Activated T-helper 2 cell treated with anti-CD3 and anti-CD28 coated beads, Interferon-gamma antibody, Interleukin-2, Interleukin-4, amounts not matched to agents 10 μg/mL and 5 μg/mL and 100 μg/mL, durations not matched to agents 14 hours and 24 hours and 36 hours (primary cell): ENCODE measurements around the gene CORIN. TPM values are rescaled to one million over a fixed set of nuclear protein-coding genes. Genes with fewer than 3 reads are reported as not detected.
"Not testable (repeated sequence)": the region's sequence is repeated elsewhere in the genome, so short reads cannot be mapped to it uniquely, and the experiment has no call there.

Source experiments
- DNase-seq: peaks from one replicate; pipeline ENCODE4 v3.0.0; 2021; ENCODE audit warnings: low spot score
- H3K27ac Mint-ChIP-seq: one replicate; pipeline ENCODE4 v1.8.0; 2021; ENCODE audit warnings: mixed read lengths
- H3K27me3 Mint-ChIP-seq: one replicate; pipeline ENCODE4 v1.8.0; 2021; ENCODE audit warnings: low read depth, mixed read lengths
- H3K36me3 Mint-ChIP-seq: one replicate; pipeline ENCODE4 v1.8.0; 2021; ENCODE audit warnings: low read depth, mixed read lengths
- H3K4me1 Mint-ChIP-seq: one replicate; pipeline ENCODE4 v1.8.0; 2021; ENCODE audit warnings: low read depth, mixed read lengths
- H3K4me3 Mint-ChIP-seq: one replicate; pipeline ENCODE4 v1.8.0; 2021; ENCODE audit warnings: low read depth, mild to moderate bottlenecking, moderate library complexity, mixed read lengths
- H3K9me3 Mint-ChIP-seq: one replicate; pipeline ENCODE4 v1.8.0; 2021; ENCODE audit warnings: mixed read lengths
- intact Hi-C: fragments of 100-400 bp; cut with micrococcal nuclease; formaldehyde crosslinking; loops from one replicate; pipeline ENCODE4 v1.15.1; 2023
- total RNA-seq: library from RNA; stranded (reverse); gene quantifications from 2 replicates; pipeline ENCODE4 v1.2.3, GENCODE V29; 2022

The CORIN gene
- total RNA-seq, 1 donor from 2014 or later: 0.30 TPM

DNA sequence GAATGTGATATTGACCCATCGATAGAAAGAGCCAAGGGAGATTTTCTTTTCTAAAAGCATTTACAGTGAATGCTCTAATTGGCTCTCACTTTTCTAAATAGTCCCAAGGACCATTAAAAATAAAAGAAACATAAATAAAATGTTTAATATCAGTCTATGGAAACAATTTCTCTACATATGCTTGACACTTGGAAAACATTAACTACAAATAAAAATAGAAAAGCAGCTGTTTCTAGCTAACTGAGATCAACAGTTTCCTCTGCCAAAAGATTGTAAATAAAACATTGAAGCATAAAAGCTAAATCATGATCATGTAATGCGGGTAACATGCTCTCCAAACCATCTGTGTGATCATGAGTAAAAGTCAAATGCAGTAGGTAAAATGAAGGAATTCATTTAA, 49.7 kb downstream of the CORIN start:
- H3K4me3 Mint-ChIP-seq: no peak overlapping the region
- no peak for DNase-seq
- intact Hi-C loops: no loop called here
- H3K27me3 Mint-ChIP-seq: peaks cover 2% of the 10 kb centered on the region
- H3K9me3 Mint-ChIP-seq: no peaks in the 10 kb centered on the region
- no peaks in the 10 kb centered on the region for H3K36me3 Mint-ChIP-seq
- H3K27ac Mint-ChIP-seq: no peak overlapping the region
- H3K4me1 Mint-ChIP-seq: no peaks in the 10 kb centered on the region

DNA sequence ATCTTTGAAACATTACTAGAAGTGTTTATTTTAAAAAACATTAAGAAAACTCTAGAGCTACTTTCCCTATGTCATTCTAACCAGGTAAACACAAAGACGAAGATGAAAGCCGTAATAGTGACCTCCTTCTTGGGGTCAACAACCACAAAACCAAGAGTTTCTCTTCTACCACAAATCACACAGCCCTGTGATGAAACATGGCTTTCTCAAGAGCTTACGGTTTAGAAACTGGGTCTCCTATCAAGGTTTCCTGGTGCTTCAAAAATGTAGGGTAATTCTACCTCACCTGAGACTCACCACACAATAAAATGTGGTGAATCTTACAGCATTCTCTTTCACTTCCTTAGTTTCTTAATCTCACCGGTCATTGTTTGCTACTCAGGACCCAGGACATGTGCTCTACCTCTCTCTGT, 50.9 kb downstream of the CORIN start:
- no peak for DNase-seq
- intact Hi-C loops: no loop called here
- H3K27ac Mint-ChIP-seq: no peak overlapping the region
- peaks cover 2% of the 10 kb centered on the region for H3K27me3 Mint-ChIP-seq
- no peaks in the 10 kb centered on the region for H3K4me1 Mint-ChIP-seq
- no peaks in the 10 kb centered on the region for H3K36me3 Mint-ChIP-seq
- H3K9me3 Mint-ChIP-seq: no peaks in the 10 kb centered on the region
- H3K4me3 Mint-ChIP-seq: no peak overlapping the region

GRCh38 chr4:47785153-47785552, 52.7 kb downstream of the CORIN start:
- Mint-ChIP-seq H3K4me3 (no peak overlapping the region), H3K27me3 (peaks cover 2% of the 10 kb centered on the region), H3K36me3 (no peaks in the 10 kb centered on the region), H3K27ac (no peak overlapping the region), H3K4me1 (no peaks in the 10 kb centered on the region), H3K9me3 (no peaks in the 10 kb centered on the region)
- intact Hi-C loops: no loop called here
- DNase-seq: no peak

- Mint-ChIP-seq H3K27me3 (peaks cover 2% of the 10 kb centered on the region), H3K4me1 (no peaks in the 10 kb centered on the region), H3K27ac (no peak overlapping the region), H3K4me3 (no peak overlapping the region), H3K9me3 (no peaks in the 10 kb centered on the region), H3K36me3 (no peaks in the 10 kb centered on the region)
- no peak for DNase-seq
- intact Hi-C loops: no loop called here
Observed at GRCh38 chr4:47784222-47784621, 53.6 kb downstream of the CORIN start.

- no peak overlapping the region for H3K4me3 Mint-ChIP-seq
- DNase-seq: no peak
- no peaks in the 10 kb centered on the region for H3K27me3 Mint-ChIP-seq
- no peaks in the 10 kb centered on the region for H3K4me1 Mint-ChIP-seq
- no peaks in the 10 kb centered on the region for H3K9me3 Mint-ChIP-seq
- intact Hi-C loops: no loop called here
- no peak overlapping the region for H3K27ac Mint-ChIP-seq
- no peaks in the 10 kb centered on the region for H3K36me3 Mint-ChIP-seq
Observed at GRCh38 chr4:47776353-47776752, 61.5 kb downstream of the CORIN start.

GRCh38 chr4:47774079-47774478, 63.8 kb downstream of the CORIN start:
- no peaks in the 10 kb centered on the region for H3K27me3 Mint-ChIP-seq
- intact Hi-C loops: no loop called here
- no peaks in the 10 kb centered on the region for H3K9me3 Mint-ChIP-seq
- no peak overlapping the region for H3K27ac Mint-ChIP-seq
- DNase-seq: no peak
- no peaks in the 10 kb centered on the region for H3K4me1 Mint-ChIP-seq
- H3K4me3 Mint-ChIP-seq: no peak overlapping the region
- H3K36me3 Mint-ChIP-seq: no peaks in the 10 kb centered on the region

DNA sequence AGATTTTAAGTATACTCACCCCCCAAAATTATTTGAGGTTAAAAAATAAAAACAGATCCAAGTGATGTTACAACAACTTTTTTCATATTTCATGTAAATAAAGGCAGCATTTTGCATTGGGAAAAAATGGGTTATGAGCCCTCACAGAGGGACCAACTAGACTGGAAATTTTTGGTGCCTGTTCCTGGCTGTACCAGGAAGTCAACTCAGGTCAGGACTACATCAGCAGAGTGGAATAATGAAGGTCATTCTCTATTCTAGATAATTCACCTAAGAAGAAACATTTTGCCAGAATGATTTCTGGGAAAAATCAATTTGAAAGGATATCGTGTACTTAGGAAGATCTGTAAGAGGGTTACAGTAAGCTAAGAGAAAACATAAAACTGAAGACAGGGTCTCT, 66.8 kb downstream of the CORIN start:
- Mint-ChIP-seq H3K27ac (no peak overlapping the region), H3K9me3 (no peaks in the 10 kb centered on the region), H3K4me3 (no peak overlapping the region), H3K36me3 (no peaks in the 10 kb centered on the region), H3K27me3 (no peaks in the 10 kb centered on the region), H3K4me1 (no peaks in the 10 kb centered on the region)
- intact Hi-C loops: no loop called here
- DNase-seq: no peak

GRCh38 chr4:47767956-47768355, 69.9 kb downstream of the CORIN start:
- H3K4me1 Mint-ChIP-seq, H3K9me3 Mint-ChIP-seq, H3K4me3 Mint-ChIP-seq, DNase-seq, H3K27me3 Mint-ChIP-seq, H3K36me3 Mint-ChIP-seq, H3K27ac Mint-ChIP-seq, intact Hi-C loops: not testable (repeated sequence)

GRCh38 chr4:47763279-47763678, 74.6 kb downstream of the CORIN start:
- H3K27me3 Mint-ChIP-seq: no peaks in the 10 kb centered on the region
- no peaks in the 10 kb centered on the region for H3K4me1 Mint-ChIP-seq
- H3K4me3 Mint-ChIP-seq: no peak overlapping the region
- no peak overlapping the region for H3K27ac Mint-ChIP-seq
- peaks cover 3% of the 10 kb centered on the region for H3K9me3 Mint-ChIP-seq
- no peak for DNase-seq
- H3K36me3 Mint-ChIP-seq: no peaks in the 10 kb centered on the region
- intact Hi-C loops: no loop called here

GRCh38 chr4:47762376-47763266, 75.2 kb downstream of the CORIN start:
- no peak overlapping the region for H3K4me3 Mint-ChIP-seq
- DNase-seq: no peak
- H3K27me3 Mint-ChIP-seq: no peaks in the 10 kb centered on the region
- no peaks in the 10 kb centered on the region for H3K36me3 Mint-ChIP-seq
- no peaks in the 10 kb centered on the region for H3K4me1 Mint-ChIP-seq
- peaks cover 3% of the 10 kb centered on the region for H3K9me3 Mint-ChIP-seq
- intact Hi-C loops: no loop called here
- no peak overlapping the region for H3K27ac Mint-ChIP-seq

DNA sequence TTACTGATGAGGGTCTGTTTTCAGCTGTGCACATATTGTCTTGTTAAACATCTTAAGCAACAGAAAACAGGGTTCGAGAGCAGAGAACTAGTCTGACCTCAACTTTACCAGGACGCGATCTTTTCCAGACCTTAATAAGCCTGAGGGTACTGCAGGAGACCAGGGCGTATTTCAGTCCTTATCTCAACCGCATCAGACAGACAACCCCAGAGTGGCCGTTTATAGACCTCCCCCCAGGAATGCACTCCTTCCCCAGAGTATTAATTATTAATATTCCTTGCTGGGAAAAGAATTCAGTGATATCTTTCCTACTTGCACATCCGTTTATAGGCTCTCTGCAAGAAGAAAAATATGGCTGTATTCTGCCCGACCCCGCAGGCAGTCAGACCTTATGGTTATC, 84.6 kb downstream of the CORIN start:
- H3K4me3 Mint-ChIP-seq, H3K4me1 Mint-ChIP-seq, H3K9me3 Mint-ChIP-seq, H3K36me3 Mint-ChIP-seq, H3K27me3 Mint-ChIP-seq, DNase-seq, H3K27ac Mint-ChIP-seq, intact Hi-C loops: not testable (repeated sequence)

DNA sequence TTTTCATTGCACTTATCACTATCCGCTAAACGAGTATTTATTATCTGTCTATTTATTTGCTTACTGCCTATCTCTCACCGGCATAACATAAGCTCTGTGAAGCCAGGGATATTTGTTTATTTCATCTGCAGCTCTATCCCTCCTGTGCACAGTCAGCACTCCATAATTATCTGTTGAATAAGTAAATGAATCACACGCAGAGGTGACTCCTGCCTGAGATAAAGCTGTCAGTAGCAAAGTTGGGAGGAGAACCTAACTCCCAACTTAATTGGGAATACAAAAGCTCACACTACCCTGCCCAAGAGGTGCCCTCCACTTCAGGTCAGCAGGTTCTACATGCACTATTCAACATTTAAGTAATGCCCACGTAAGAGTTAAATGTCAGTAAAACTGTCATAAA, 85.7 kb downstream of the CORIN start:
- no peak for DNase-seq
- Mint-ChIP-seq H3K9me3 (no peaks in the 10 kb centered on the region), H3K27ac (no peak overlapping the region), H3K27me3 (peaks cover 3% of the 10 kb centered on the region), H3K36me3 (no peaks in the 10 kb centered on the region), H3K4me3 (no peak overlapping the region), H3K4me1 (no peaks in the 10 kb centered on the region)
- intact Hi-C loops: no loop called here

DNA sequence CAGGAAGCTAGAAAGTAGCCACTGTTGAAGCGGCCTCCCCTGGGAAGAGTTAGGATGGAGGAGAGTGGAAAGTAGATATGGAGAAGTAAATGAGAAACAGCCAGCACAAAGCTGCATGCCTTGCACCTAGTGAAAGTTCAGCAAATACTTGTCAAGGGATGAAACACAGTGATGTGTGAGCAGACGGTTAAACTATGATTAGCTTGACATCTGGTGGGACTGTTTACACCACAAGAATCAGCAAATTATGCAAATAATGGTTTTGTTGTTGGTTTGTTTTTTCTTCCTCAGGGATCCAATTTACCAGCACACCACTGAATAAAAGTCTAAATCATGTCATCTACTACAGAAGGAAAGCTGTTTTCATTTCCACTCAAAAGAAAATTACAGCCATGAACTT, 87.1 kb downstream of the CORIN start:
- Mint-ChIP-seq H3K36me3 (no peaks in the 10 kb centered on the region), H3K4me1 (no peaks in the 10 kb centered on the region), H3K27me3 (peaks cover 3% of the 10 kb centered on the region), H3K4me3 (no peak overlapping the region), H3K27ac (no peak overlapping the region), H3K9me3 (no peaks in the 10 kb centered on the region)
- DNase-seq: no peak
- intact Hi-C loops: no loop called here

DNA sequence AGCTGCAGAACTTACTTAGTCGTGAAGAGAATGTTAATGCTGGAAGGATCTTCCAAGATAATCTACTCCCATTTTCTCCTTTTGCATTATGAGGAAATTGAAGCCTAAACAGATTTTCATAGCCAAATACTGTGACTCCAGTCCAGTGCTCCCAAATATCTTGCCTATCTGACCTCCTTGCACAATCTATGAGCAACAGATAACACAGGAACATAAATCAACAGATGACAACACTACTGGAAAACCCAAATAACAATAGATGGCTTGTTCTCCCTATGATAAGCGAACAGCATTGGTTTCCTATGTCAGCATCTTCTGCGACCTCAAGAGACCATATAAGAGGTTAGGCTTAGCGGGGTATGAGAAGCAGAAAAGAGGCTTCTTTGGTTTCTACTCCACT, 88.0 kb downstream of the CORIN start:
- Mint-ChIP-seq H3K4me3 (no peak overlapping the region), H3K27ac (no peak overlapping the region), H3K9me3 (no peaks in the 10 kb centered on the region), H3K27me3 (peaks cover 3% of the 10 kb centered on the region), H3K36me3 (no peaks in the 10 kb centered on the region), H3K4me1 (no peaks in the 10 kb centered on the region)
- DNase-seq: no peak
- intact Hi-C loops: no loop called here
